OCI-LY7 (cell line): ENCODE results near the gene ZNF124.

Experiments used
- EZH2phosphoT487 ChIP-seq: fragments of 200-600 bp; sonication (generic); IDR thresholded peaks from 2 replicates; pipeline ENCODE4 v1.6.1; 2018; ENCODE audit warnings: low read depth, borderline replicate concordance, mild to moderate bottlenecking, mixed run types, antibody characterized with exemption, low read length, moderate library complexity, mixed read lengths
- TF ChIP-seq, protein P1 (sequence below): fragments of 200-600 bp; sonication (generic); conservative IDR thresholded peaks from 2 replicates; pipeline ENCODE4 v1.5.1; 2014; ENCODE audit warnings: mild to moderate bottlenecking, antibody characterized with exemption, low read length, moderate library complexity, mixed read lengths

DNA sequence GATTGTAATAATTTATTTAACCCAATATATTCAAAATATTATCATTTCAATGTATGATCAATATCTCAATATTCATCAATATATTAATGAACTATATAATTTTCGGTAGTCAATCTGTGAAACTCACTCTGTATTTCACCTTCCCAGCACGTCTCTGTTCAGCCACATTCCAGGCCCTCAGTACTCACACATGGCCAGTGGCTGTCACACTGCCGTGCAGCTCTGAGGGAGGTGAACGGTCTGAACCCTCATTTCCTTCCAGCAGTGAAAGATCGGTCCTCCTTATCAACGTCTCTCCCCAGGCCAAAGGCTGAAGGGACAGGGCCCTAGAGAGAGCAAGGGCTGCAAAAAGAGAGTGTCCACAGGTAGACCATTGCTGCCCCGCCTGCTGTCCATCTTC, 39.5 kb upstream of the ZNF124 start:
- TF ChIP-seq, protein P1, sequence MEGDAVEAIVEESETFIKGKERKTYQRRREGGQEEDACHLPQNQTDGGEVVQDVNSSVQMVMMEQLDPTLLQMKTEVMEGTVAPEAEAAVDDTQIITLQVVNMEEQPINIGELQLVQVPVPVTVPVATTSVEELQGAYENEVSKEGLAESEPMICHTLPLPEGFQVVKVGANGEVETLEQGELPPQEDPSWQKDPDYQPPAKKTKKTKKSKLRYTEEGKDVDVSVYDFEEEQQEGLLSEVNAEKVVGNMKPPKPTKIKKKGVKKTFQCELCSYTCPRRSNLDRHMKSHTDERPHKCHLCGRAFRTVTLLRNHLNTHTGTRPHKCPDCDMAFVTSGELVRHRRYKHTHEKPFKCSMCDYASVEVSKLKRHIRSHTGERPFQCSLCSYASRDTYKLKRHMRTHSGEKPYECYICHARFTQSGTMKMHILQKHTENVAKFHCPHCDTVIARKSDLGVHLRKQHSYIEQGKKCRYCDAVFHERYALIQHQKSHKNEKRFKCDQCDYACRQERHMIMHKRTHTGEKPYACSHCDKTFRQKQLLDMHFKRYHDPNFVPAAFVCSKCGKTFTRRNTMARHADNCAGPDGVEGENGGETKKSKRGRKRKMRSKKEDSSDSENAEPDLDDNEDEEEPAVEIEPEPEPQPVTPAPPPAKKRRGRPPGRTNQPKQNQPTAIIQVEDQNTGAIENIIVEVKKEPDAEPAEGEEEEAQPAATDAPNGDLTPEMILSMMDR: no peak
- no peak for TF ChIP-seq EZH2phosphoT487
